Measurements from ENCODE around the gene TEX13A.
"Not testable (repeated sequence)": the region's sequence is repeated elsewhere in the genome, so short reads cannot be mapped to it uniquely, and the experiment has no call there.

Gene TEX13A, protein sequence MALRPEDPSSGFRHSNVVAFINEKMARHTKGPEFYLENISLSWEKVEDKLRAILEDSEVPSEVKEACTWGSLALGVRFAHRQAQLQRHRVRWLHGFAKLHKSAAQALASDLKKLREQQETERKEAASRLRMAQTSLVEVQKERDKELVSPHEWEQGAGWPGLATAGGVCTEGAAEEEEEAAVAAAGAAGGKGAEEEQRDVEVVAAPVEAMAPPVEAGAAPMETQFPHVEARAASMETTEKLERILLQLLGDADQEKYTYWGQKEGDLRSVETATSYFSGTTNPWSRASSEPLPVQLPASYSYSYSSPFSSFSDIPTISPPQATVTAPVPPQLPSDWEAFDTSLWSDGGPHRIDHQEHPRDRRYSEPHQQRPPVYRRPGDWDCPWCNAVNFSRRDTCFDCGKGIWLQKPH

DNA sequence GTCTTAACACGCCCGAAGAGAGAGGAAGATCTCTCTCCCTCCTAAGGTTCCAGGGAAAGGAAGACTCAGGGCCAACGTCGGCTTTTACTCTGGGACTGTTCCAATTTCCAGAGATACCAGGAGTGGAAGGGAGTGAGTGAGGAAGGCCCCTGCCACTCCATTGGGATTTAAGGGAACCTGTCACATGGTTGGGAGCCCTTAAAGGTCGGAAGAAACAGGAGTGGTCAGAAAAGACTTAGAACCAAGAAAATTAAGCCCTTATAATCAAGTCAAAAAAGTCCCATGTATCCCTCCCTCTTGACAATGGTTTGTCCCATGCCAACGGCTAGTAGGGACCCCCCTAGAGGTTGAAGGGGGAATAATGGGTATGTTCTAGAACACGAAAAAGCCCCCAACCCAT is at the start of gene TEX13A:
Gene TEX13A, minus strand, starts transcription at position 59 of the 400 bp plus-strand sequence. CDS start 297 bp downstream, outside the sequence.
- DNase-seq (ENCODE audit: low read depth, low spot score) = no peak

DNA sequence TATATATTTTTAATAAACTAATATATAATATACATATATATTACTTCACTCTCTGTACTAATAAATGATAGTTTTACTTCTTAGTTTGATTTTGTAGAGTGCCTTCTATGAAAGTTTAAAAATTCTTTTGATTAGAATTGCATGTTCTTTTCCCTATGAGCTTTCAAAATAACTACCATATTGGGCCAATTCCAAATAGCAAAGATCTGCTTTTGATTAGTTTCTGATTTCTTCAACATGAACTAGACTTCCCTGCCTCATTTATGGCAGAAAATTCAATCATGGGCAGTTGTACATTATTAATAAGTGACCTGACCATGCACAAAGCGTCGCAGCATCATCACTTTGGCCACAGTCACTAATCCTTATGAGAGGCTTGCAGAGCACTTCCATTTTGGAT is 48.9 kb upstream of the TEX13A start:
- no peak for DNase-seq (ENCODE audit: low read depth, low spot score)

DNA sequence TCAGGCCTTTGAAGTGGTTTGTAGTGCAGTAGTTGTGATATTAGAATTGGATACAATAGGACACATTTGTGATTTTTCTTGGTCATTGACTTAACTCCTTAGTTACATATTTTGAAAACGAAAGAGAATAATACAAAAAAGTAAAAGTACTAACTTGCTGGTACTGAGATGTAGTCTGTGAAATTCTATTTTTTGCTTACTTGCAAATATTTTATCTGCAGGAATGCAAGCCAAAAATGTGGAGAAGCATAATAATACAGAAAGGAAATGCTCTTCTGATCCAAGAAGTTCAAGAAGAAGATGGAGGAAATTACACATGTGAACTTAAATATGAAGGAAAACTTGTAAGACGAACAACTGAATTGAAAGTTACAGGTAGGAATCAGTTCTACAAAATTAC is 46.7 kb upstream of the TEX13A start:
- no peak for DNase-seq (ENCODE audit: low read depth, low spot score)

DNA sequence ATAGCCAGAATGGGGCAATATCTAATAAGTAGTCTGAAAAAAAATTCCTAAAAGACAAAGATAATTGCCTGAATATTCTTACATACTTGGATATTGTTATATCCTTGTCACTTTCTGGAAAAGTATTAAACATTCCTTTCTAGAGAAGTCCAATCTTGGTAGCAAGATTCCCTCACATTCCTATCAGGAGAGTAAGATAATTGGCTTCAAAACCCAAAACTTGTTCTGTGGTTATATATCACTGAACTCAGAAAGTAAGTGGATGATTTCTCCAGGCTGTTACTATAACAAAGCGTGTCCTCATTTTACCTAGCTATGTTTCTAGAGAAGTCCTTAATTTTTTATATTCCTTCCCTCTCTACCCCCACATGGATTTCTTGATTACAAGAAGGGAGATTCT is 46.0 kb upstream of the TEX13A start:
- DNase-seq (ENCODE audit: low read depth, low spot score) = no peak

DNA sequence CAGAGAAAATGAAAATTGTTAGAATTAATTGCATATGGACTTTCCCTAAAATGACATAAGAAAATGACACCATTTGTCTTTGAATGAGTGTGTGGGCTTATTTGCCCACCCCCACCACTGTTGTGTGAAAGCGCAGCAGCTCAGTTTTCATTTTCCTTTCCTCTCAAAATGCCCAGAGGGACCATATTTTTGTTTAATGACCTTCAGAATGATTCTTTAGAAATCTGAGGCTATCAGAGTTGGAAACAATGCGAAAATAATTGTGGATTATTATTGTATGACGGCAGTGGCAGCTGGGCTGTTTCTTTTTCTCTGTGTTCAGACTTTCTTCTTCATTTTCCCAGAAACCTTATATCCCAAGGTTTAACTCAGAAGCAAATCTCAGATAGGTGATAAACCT is 44.6 kb upstream of the TEX13A start:
- no peak for DNase-seq (ENCODE audit: low read depth, low spot score)

DNA sequence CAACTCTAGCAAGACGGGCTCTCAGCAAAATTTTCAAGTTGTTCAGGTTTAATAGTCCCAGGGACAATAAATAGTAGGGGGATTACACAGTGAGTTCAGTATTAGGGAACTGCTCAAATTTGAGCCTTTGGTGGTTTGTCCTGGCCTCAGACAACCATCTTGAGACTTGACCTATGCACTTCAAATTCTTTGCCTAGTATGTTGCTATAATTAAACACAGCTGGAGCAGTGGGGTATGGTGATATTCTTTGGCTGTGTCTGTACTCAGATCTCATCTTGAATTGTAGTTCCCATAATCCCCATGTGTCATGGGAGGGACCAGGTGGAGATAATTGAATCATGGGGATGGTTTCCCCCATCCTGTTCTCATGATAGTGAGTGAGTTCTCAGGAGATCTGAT is 43.3 kb upstream of the TEX13A start:
- DNase-seq (ENCODE audit: low read depth, low spot score) = no peak

DNA sequence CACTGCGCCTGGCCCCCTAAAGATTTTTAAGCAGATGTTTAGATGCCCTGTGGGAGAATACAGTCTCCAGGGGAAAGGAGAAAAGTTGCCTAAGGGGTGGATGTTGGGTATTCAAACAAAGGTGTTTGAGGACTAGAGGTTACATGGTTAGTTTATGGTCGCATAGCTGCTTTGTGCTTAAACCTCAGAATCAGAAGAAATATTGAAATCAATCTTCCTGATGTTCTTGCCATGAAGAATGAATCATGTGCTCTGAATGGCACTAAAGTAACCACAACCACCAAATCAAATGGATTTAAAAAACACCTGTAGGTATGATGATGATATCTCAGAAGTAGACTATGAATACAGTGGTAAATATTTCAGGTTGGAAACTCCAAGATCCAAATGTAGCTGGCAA is 42.7 kb upstream of the TEX13A start:
- no peak for DNase-seq (ENCODE audit: low read depth, low spot score)

DNA sequence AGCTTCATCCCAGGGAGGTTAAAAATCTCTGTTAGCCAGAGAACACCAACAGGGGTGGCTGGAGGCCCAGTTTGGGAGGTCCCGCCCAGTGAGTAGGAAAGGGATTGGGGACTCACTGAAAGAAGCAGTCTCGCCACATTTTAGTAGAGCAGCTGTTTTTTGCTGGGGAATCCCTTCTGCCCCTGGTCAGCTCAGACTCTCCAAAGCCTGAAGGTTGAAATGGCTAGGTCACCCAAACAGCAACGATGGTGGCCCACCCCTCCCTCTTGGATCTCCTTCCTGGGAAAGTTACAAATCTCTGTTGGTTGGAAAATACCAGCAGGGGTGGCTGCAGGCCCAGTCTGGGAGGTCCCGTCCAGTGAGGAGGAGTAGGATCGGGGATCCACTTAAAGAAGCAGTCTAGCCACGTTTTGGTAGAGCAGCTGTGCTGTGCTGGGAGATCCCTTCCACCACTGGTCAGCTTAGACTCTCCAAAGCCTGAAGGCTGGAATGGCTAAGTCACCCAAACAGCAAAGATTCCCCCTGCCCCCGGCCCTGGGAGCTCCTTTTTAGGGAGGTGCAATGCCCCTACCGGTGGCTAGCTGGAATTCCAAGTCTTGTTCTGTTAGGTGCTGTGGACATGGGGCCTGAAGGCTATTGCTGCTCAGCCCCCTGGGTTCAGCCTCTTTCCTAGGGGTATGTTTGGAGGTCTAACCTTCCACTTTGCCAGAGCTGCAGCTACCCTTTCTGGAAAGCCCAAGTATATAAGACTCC is 40.0 kb upstream of the TEX13A start:
- DNase-seq (ENCODE audit: low read depth, low spot score) = no peak

DNA sequence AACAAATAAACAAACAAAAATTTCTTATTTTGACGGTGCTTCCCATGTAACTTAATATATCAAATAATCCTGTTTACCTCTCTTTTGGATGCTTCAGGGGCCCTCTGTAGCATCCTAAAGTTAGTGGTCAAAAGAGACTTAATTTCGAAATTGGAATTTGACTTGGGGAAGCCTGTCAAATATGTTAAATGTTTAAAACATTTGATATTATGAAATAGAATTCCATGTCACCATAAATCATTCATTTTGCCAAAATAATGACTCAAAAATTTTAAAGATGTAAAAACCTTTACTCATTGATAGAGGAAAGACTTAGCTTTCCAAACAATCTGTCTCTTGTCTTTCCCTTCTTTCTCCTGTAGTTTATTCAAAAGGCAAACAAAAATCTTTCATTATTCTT is 20.6 kb upstream of the TEX13A start:
- no peak for DNase-seq (ENCODE audit: low read depth, low spot score)

DNA sequence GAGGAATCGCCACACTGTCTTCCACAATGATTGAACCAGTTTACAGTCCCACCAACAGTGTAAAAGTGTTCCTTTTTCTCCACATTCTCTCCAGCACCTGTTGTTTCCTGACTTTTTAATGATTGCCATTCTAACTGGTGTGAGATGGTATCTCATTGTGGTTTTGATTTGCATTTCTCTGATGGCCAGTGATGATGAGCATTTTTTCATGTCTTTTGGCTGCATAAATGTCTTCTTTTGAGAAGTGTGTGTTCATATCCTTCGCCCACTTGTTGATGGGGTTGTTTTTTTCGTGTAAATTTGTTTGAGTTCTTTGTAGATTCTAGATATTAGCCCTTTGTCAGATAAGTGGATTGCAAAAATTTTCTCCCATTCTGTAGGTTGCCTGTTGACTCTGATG is 16.9 kb upstream of the TEX13A start:
- not testable (repeated sequence) for DNase-seq (ENCODE audit: low read depth, low spot score)

DNA sequence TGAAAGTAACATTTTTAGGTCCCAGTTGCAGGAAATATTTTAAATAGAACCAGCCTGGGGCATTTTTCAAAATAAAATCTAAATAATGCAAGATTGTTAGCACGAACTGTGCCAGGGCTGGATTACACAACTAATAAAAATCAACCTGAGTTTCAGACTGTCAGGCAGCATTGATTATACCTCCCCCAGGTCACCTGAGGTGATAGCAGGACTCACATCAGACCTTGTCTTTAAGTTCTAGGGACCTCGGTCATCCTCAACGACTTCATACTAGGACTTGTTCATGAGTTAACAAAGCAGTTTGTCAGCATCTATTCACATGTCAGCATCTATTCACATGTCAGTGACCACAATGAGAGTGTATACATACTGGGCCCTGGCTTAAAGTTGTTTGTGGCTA is 8.7 kb upstream of the TEX13A start:
- DNase-seq (ENCODE audit: low read depth, low spot score) = no peak

DNA sequence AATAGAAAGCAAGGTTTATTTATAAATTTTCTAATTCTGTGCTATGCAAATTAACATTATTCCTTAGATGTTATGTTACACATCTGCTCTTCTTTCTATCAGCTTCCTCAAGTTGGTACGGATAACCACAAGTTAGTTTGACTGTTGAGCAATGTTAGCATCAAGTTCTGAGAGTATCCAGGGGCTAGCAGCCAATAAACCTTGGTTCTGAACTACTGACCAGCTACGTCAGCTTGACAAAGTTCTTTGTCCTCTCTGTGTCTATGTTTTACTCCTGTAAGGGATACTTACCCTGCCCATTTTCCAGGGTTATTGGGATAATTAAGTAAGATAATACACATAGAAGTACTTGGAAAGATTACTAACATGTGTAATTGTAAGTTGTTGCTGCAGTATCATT is 8.1 kb upstream of the TEX13A start:
- no peak for DNase-seq (ENCODE audit: low read depth, low spot score)

DNA sequence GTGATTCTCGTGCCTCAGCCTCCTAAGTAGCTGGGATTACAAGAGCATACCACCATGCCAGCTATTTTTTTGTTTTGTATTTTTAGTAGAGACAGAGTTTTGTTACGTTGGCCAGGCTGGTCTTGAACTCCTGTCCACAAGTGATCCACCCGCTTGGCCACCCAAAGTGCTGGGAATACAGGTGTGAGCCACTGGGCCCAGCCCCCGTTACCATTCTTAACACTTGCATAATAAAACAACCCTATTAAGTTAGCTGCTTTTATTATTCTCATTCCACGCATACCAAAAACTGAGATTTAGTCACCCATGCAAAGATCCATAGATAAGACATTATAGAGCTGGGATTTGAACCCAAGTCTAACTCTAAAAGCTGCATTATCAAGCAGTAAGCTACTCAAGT is 6.0 kb upstream of the TEX13A start:
- DNase-seq (ENCODE audit: low read depth, low spot score) = no peak

DNA sequence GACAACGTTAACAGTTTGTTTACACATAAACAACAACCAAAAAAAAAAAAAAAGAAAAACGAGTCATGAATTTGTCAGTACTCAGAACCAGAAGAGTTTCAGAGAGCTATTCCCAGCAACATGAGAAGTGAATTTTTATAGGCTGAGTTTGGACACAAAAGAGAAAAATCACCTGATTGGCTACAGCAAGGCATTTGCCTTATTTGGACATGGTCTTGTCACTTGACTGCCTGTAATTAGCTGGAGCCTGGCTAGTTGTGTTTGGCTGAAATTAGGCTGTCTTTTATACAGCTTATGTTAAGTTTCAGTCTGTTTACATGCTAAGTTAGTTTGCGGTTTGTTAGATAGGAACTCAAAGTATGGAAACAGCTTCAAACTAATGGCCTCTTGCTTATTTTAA is 880 bp upstream of the TEX13A start:
- DNase-seq (ENCODE audit: low read depth, low spot score) = no peak

DNA sequence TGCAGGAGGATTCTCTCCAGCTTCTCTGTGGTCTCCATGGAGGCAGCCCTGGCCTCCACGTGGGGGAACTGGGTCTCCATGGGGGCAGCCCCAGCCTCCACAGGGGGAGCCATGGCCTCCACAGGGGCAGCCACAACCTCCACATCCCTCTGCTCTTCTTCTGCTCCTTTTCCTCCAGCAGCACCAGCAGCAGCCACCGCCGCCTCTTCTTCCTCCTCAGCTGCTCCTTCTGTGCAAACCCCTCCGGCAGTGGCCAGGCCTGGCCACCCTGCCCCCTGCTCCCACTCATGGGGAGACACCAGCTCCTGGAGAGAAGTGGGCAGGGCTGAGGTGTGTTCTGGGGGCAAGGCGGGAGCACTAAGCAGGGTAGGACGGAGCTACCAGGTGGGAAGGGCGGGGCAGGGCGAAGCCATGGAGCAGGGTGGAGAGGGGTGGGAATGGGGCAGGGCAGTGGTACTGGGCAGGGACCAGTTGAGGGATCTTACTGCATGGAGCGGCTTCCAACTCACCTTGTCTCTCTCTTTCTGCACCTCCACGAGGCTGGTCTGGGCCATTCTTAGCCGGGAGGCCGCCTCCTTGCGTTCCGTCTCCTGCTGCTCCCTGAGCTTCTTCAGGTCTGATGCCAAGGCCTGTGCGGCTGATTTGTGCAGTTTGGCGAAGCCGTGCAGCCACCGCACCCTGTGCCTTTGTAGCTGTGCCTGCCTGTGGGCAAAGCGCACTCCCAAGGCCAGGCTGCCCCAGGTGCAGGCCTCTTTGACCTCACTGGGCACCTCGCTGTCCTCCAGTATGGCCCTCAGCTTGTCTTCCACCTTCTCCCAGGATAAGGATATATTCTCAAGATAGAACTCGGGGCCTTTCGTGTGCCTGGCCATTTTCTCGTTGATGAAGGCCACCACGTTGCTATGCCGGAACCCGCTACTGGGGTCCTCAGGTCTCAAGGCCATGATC is 766 bp downstream of the TEX13A start:
- DNase-seq (ENCODE audit: low read depth, low spot score) = no peak

DNA sequence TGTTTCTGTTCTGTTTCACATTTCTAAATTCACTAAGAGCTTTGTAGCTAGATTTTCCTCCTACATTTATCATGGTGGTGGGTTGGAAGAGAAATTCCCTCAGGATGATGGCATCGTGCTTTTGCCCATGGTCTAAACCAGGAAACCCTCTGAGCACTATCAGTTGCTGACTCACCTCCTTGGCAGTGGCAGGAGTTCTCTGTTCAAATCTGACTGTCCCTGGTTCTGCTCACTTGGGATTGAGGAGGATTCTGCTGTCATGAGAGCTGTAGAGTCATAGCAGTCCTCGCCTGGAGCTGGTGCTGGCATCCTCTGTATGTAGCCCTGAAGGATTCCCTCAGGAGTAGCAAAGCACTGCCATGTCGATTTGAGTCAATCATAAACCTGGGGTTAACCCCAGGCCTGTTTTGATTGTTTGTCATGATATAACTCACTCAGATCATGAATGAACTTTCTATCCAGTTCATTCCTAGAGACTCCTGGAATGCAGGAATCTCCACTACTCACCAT is 9.4 kb downstream of the TEX13A start:
- DNase-seq (ENCODE audit: low read depth, low spot score) = no peak

DNA sequence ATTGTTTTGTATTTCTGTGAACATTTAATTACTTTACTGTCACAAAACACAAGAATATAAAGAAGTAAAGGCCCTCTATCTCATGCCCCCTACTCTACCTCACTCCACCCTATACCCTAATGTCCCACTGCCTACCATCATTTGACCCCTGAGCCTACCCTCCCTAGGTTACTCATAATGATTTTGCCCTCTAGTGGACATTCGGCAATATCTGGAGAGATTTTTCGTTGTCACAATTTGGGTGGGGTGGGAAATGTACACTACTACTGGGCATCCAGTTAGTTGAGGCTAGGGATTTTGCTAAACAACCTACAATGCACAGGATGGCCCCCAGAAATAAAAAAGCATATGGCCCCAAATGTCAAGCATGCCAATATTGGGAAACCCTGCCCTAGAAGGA is 10.2 kb downstream of the TEX13A start:
- no peak for DNase-seq (ENCODE audit: low read depth, low spot score)

DNA sequence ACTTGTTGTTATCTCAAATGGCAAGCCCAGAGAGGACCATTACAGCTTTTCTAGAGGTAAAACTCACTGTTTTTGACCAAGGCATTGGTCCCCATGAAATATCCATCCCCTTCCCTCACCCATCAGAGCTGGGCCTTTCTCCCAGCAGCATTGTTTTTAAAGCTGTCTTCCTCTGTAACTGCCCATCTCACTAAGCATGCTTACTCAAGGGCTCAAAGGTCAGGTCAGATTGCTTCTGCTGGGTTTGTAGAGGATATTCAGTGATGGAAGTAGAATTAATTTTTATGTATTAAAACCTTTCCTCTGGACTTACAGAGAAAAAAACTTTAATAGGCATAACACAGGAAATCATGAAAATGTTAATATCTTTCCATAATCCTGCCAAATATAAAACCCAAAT is 11.1 kb downstream of the TEX13A start:
- DNase-seq (ENCODE audit: low read depth, low spot score) = no peak

DNA sequence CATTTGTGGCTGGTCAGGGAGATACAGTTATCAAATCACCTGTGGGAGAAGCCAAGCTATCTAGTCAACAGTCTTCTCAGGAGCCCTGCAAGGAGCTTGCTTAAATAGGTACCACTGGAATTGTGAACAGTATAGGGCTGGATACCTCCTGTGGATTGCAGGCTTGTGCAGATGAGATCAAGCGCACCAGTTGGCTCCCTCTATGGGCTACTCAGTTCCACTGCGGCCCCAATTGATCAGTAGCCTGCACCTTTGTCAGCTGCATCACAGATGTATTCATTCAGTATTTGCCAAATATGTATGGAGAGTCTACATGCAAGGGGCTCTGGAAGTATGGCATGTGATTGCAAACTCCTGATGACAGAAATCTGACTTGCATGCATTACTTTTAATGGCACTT is 28.6 kb downstream of the TEX13A start:
- DNase-seq (ENCODE audit: low read depth, low spot score) = no peak

DNA sequence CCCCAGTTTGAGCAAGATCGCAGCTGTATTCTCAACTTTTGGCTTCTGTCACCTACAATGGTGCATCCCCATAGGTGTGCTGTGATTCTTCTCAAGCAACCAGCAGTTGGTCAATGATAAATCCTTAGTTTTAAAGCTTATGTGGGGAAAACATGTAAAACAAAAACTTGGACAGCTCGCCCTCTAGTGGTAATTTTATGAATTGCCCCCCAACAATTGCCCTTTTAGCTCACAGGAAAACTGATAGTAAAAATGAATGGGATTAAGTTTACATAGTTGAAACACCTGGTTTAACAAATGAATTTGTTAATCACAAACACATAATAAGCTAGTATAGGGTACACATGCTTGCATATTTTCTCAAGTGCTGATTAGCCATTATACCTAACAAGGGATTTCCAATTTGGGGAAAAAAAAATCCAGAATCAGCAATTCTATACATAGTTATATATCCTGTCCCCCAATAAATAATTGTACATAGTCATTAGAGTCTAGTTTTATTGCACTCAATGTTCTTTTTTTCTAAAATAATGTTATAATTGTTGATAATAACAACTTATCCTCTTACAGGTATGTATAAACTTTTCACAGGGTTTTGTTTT is 30.1 kb downstream of the TEX13A start:
- no peak for DNase-seq (ENCODE audit: low read depth, low spot score)

DNA sequence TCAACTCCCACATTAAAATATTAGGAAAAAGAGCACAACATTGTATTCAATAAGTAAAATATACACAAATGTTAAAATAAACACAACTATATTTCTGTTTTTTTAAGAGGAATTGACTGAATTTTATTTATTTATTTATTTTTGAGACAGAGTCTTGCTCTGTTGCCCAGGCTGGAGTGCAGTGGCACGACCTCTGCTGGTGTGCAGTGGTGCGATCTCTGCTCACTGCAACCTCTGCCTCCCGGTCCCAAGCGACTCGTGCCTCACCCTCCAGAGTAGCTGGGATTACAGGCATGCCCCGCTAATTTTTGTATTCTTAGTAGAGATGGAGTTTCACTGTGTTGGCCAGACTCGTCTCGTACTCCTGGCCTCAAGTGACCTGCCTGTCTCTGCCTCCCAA is 31.4 kb downstream of the TEX13A start:
- no peak for DNase-seq (ENCODE audit: low read depth, low spot score)
